Transverse colon (tissue), 4 donors: ENCODE data around the gene MUSTN1. TPM values are rescaled to one million over a fixed set of nuclear protein-coding genes. Genes with fewer than 3 reads are reported as not detected.

ENCODE experiments used
- DNase-seq: peaks from one replicate; pipeline ENCODE4 v3.0.0-alpha.2; 2019
- H3K27ac ChIP-seq, 4 donors: fragments of 200-600 bp; sonication (generic); 2 replicates each; pipeline ENCODE4 v1.5.1; 2016 to 2018; ENCODE audit warnings: inconsistent platforms in 4 of 4
- H3K27me3 ChIP-seq: fragments of 200-600 bp; sonication (generic); 2 replicates; pipeline ENCODE4 v1.5.1; 2017; ENCODE audit warnings: inconsistent platforms
- H3K36me3 ChIP-seq, 4 donors: fragments of 200-600 bp; sonication (generic); 2 replicates each; pipeline ENCODE4 v1.5.1; 2017 to 2019; ENCODE audit warnings: inconsistent platforms in 4 of 4
- H3K4me1 ChIP-seq, 4 donors: fragments of 200-600 bp; sonication (generic); 2 replicates each; pipeline ENCODE4 v1.5.1; 2017 to 2020; ENCODE audit warnings: inconsistent platforms in 4 of 4
- H3K4me3 ChIP-seq, 4 donors: fragments of 200-600 bp; sonication (generic); 1 replicate in 1 of 4; 2 replicates in 3 of 4; pipeline versions ENCODE4 v1.5.1 to v1.6.1; 2017 to 2019; ENCODE audit warnings: inconsistent platforms in 4 of 4
- H3K9me3 ChIP-seq, 2 donors: fragments of 200-600 bp; sonication (generic); 2 replicates each; pipeline ENCODE4 v1.5.1; 2017 to 2019; ENCODE audit warnings: inconsistent platforms in 2 of 2
- EP300 ChIP-seq: sonication (generic); formaldehyde crosslinking; IDR thresholded peaks from one replicate; pipeline ENCODE4 v1.6.1; 2017; ENCODE audit warnings: antibody characterized with exemption, low read depth
- POLR2A ChIP-seq: fragments of 450-650 bp; IDR thresholded peaks from one replicate; pipeline ENCODE4 v1.6.1; 2016; ENCODE audit warnings: antibody characterized with exemption, mild to moderate bottlenecking, moderate library complexity
- POLR2AphosphoS5 ChIP-seq, 3 donors: sonication (generic); formaldehyde crosslinking; IDR thresholded peaks; one replicate each; pipeline ENCODE4 v1.6.1; 2016; ENCODE audit warnings: antibody characterized with exemption in 3 of 3
- WGBS, 2 donors: methylation state at CpG; one replicate each; pipeline ENCODE4 v1.1.5; 2018; ENCODE audit warnings: low coverage in 1 of 2; 5-methylcytosine and 5-hydroxymethylcytosine counted together
- in situ Hi-C, 4 donors: fragments of 200-750 bp; cut with MboI; loops; one replicate each; pipeline versions ENCODE4 v1.15.0 to v1.15.1; 2017; ENCODE audit warnings: low sequenced_read_pairs in 3 of 4, low pct_ligation_motif_present in 1 of 4, low pct_unique_long_range_greater_than_20kb in 1 of 4
- intact Hi-C: fragments of 100-400 bp; cut with DNase I; formaldehyde crosslinking; loops from one replicate; pipeline ENCODE4 v1.15.1; 2023; ENCODE audit warnings: low total_unique reads
- total RNA-seq, 4 donors: library from RNA; depleted of rRNA; stranded (reverse); fragments of >200 nt; gene quantifications; one replicate each; pipeline ENCODE4 v1.1.0, GENCODE V29; 2016
- TF ChIP-seq, protein P1 (sequence below), 5 experiments: fragments of 200-600 bp in 3 of 5; fragments of 450-650 bp in 2 of 5; sonication (generic) in 3 of 5; IDR thresholded peaks; 1 replicate in 2 of 5; 2 replicates in 3 of 5; pipeline ENCODE4 v1.5.1; 2016 to 2017; ENCODE audit warnings: antibody characterized with exemption in 5 of 5, inconsistent platforms in 3 of 5, mild to moderate bottlenecking in 2 of 5, moderate library complexity in 1 of 5

MUSTN1 gene
- total RNA-seq, 4 donors from 2014 or later = 3.0 to 26.5 (median 11.8) TPM

GRCh38 chr3:52790337-52790736, 44.5 kb downstream of the MUSTN1 start:
- Histone ChIP-seq H3K27me3 (no peaks in the 10 kb centered on the region), H3K4me1 (no peaks in the 10 kb centered on the region), H3K9me3 (no peaks in the 10 kb centered on the region), H3K27ac (no peak overlapping the region), H3K36me3 (no peaks in the 10 kb centered on the region), H3K4me3 (no peak overlapping the region)
- no peak for DNase-seq
- 60 to 72% methylated on average over 1 to 7 of the region's 7 CpGs for WGBS, 2 donors
- in situ Hi-C loops = no loop called here
- TF ChIP-seq POLR2AphosphoS5 (IDR thresholded peaks at IDR 0.05) (no peak), POLR2A (no peak), EP300 (no peak)
- TF ChIP-seq, protein P1, sequence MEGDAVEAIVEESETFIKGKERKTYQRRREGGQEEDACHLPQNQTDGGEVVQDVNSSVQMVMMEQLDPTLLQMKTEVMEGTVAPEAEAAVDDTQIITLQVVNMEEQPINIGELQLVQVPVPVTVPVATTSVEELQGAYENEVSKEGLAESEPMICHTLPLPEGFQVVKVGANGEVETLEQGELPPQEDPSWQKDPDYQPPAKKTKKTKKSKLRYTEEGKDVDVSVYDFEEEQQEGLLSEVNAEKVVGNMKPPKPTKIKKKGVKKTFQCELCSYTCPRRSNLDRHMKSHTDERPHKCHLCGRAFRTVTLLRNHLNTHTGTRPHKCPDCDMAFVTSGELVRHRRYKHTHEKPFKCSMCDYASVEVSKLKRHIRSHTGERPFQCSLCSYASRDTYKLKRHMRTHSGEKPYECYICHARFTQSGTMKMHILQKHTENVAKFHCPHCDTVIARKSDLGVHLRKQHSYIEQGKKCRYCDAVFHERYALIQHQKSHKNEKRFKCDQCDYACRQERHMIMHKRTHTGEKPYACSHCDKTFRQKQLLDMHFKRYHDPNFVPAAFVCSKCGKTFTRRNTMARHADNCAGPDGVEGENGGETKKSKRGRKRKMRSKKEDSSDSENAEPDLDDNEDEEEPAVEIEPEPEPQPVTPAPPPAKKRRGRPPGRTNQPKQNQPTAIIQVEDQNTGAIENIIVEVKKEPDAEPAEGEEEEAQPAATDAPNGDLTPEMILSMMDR (IDR thresholded peaks at IDR 0.05) = no peak
- intact Hi-C loops = no loop called here

- H3K27me3 ChIP-seq = no peaks in the 10 kb centered on the region
- no peaks in the 10 kb centered on the region for H3K9me3 ChIP-seq
- no peak overlapping the region for H3K27ac ChIP-seq
- H3K36me3 ChIP-seq = no peaks in the 10 kb centered on the region
- no peaks in the 10 kb centered on the region for H3K4me1 ChIP-seq
- no peak for DNase-seq
- TF ChIP-seq, protein P1 (IDR thresholded peaks at IDR 0.05) = no peak
- TF ChIP-seq POLR2A (no peak), EP300 (no peak), POLR2AphosphoS5 (IDR thresholded peaks at IDR 0.05) (no peak)
- WGBS, 2 donors = 88% methylated on average over 6 of the region's 6 CpGs; no CpG with 5 or more reads in 1 of the 2 donors
- H3K4me3 ChIP-seq = no peak overlapping the region
- in situ Hi-C loops (no loop called here), intact Hi-C loops (no loop called here)
Observed at GRCh38 chr3:52789746-52790040, 45.1 kb downstream of the MUSTN1 start.

- TF ChIP-seq POLR2AphosphoS5 (IDR thresholded peaks at IDR 0.05) (no peak), EP300 (no peak), POLR2A (no peak)
- TF ChIP-seq, protein P1 (IDR thresholded peaks at IDR 0.05) = no peak
- Histone ChIP-seq H3K27ac (no peak overlapping the region), H3K27me3 (no peaks in the 10 kb centered on the region), H3K36me3 (no peaks in the 10 kb centered on the region), H3K4me3 (no peak overlapping the region), H3K4me1 (no peaks in the 10 kb centered on the region), H3K9me3 (no peaks in the 10 kb centered on the region)
- no peak for DNase-seq
- in situ Hi-C loops = no loop called here
- 75 to 89% methylated on average over 2 to 16 of the region's 16 CpGs for WGBS, 2 donors
- intact Hi-C loops = no loop called here
Observed at GRCh38 chr3:52788890-52789745, 45.7 kb downstream of the MUSTN1 start.

- Histone ChIP-seq H3K27ac (no peak overlapping the region), H3K4me1 (no peaks in the 10 kb centered on the region), H3K9me3 (no peaks in the 10 kb centered on the region), H3K36me3 (no peaks in the 10 kb centered on the region), H3K4me3 (no peak overlapping the region), H3K27me3 (no peaks in the 10 kb centered on the region)
- no peak for DNase-seq
- intact Hi-C loops = no loop called here
- TF ChIP-seq POLR2AphosphoS5 (IDR thresholded peaks at IDR 0.05) (no peak), EP300 (no peak), POLR2A (no peak)
- TF ChIP-seq, protein P1 (IDR thresholded peaks at IDR 0.05) = no peak
- in situ Hi-C loops = no loop called here
- 63 to 79% methylated on average over 4 to 17 of the region's 17 CpGs for WGBS, 2 donors
Observed at GRCh38 chr3:52787672-52788625, 46.9 kb downstream of the MUSTN1 start.
